Stimulated activated CD8-positive, alpha-beta memory T cell treated with anti-CD3 and anti-CD28 coated beads, Interleukin-7, amount 100 ng/mL, for 24 hours (primary cell): ENCODE results near the gene MTFMT.
"Not testable (repeated sequence)": the region's sequence is repeated elsewhere in the genome, so short reads cannot be mapped to it uniquely, and the experiment has no call there.

Experiments
- DNase-seq: peaks from one replicate; pipeline ENCODE4 v3.0.0-alpha.2; 2020; ENCODE audit warnings: low read depth

The MTFMT gene

GRCh38 chr15:65038836-65039235 lies 9.4 kb upstream of the MTFMT start:
- DNase-seq: no peak

GRCh38 chr15:65038428-65038827 lies 9.0 kb upstream of the MTFMT start:
- DNase-seq: no peak

- no peak for DNase-seq
These were observed 7.9 kb upstream of the MTFMT start for GRCh38 chr15:65037309-65037708.

GRCh38 chr15:65034719-65035118 lies 5.3 kb upstream of the MTFMT start:
- DNase-seq: no peak

GRCh38 chr15:65033659-65034269 lies 4.3 kb upstream of the MTFMT start:
- no peak for DNase-seq

- DNase-seq: no peak
These were observed 3.5 kb upstream of the MTFMT start for GRCh38 chr15:65032801-65033537.

- no peak for DNase-seq
These were observed 333 bp upstream of the MTFMT start for GRCh38 chr15:65029736-65030208.

GRCh38 chr15:65028338-65028737 lies 1.1 kb downstream of the MTFMT start:
- DNase-seq: no peak

- DNase-seq: no peak
These were observed 1.8 kb downstream of the MTFMT start for GRCh38 chr15:65027593-65027992.

- no peak for DNase-seq
These were observed 2.7 kb downstream of the MTFMT start for GRCh38 chr15:65026756-65027155.

- no peak for DNase-seq
These were observed 8.0 kb downstream of the MTFMT start for GRCh38 chr15:65021488-65021887.

- no peak for DNase-seq
These were observed 9.0 kb downstream of the MTFMT start for GRCh38 chr15:65020419-65020818.

GRCh38 chr15:65011198-65011597 lies 18.2 kb downstream of the MTFMT start:
- not testable (repeated sequence) for DNase-seq

- DNase-seq: no peak
These were observed 20.5 kb downstream of the MTFMT start for GRCh38 chr15:65008983-65009382.

- DNase-seq: no peak
These were observed 22.6 kb downstream of the MTFMT start for GRCh38 chr15:65006876-65007275.

- no peak for DNase-seq
These were observed 24.4 kb downstream of the MTFMT start for GRCh38 chr15:65004993-65005392.

GRCh38 chr15:64997745-64998375 lies 31.6 kb downstream of the MTFMT start:
- DNase-seq: no peak

GRCh38 chr15:64997066-64997465 lies 32.4 kb downstream of the MTFMT start:
- no peak for DNase-seq

- DNase-seq: no peak
These were observed 36.1 kb downstream of the MTFMT start for GRCh38 chr15:64993290-64993689.

- DNase-seq: no peak
These were observed 37.8 kb downstream of the MTFMT start for GRCh38 chr15:64991536-64992135.

- DNase-seq: no peak
These were observed 39.3 kb downstream of the MTFMT start for GRCh38 chr15:64990168-64990470.

GRCh38 chr15:64989416-64990167 lies 39.8 kb downstream of the MTFMT start, which contains the start of gene SPG21:
TSS of gene SPG21 (minus strand) at chr15:64989914. CDS start at chr15:64983569, 6,345 bp downstream.
- peak; percentile 79 for DNase-seq
